ENCODE data around the gene EPS8.

Gene EPS8

DNA sequence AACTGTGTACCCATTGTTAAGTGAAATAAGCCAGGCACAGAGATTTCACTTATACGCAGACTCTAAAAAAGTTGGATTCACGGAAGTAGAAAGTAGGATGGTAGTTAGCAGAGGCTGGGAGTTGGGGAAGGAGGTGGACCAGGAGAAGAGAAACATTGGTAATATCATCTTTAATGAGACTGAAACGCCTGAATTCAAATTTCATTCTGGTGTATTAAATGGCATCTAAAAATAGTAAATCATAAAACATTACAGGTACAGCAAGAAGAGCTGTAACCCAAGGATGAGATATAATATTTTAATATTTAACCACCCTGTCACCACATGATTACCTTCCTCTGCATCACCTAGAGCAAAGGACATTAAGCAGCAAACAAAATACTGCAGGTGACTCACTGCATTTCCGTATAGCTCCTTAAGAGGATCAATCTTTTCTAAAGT lies 99.4 kb downstream of the EPS8 start:
- H3K27me3 Mint-ChIP-seq: peaks cover 5% of the 10 kb centered on the region
- DNase-seq (no peak), ATAC-seq (no peak)
- no peaks in the 10 kb centered on the region for H3K36me3 Mint-ChIP-seq (ENCODE audit: low read depth)
- no peak overlapping the region for H3K27ac Mint-ChIP-seq
- no peak overlapping the region for H3K4me3 Mint-ChIP-seq
- H3K4me1 Mint-ChIP-seq: peaks cover 2% of the 10 kb centered on the region
- H3K9me3 Mint-ChIP-seq: no peaks in the 10 kb centered on the region

- Mint-ChIP-seq H3K27me3 (peaks cover 5% of the 10 kb centered on the region), H3K4me3 (no peak overlapping the region), H3K36me3 (ENCODE audit: low read depth) (no peaks in the 10 kb centered on the region), H3K4me1 (peaks cover 2% of the 10 kb centered on the region), H3K27ac (no peak overlapping the region), H3K9me3 (no peaks in the 10 kb centered on the region)
- DNase-seq: no peak
- ATAC-seq: no peak
Observed at GRCh38 chr12:15688838-15689625, 100.2 kb downstream of the EPS8 start.

GRCh38 chr12:15688202-15688736 lies 100.9 kb downstream of the EPS8 start:
- DNase-seq (no peak), ATAC-seq (no peak)
- H3K27me3 Mint-ChIP-seq: peaks cover 5% of the 10 kb centered on the region
- H3K36me3 Mint-ChIP-seq (ENCODE audit: low read depth): no peaks in the 10 kb centered on the region
- H3K9me3 Mint-ChIP-seq: no peaks in the 10 kb centered on the region
- peaks cover 2% of the 10 kb centered on the region for H3K4me1 Mint-ChIP-seq
- H3K4me3 Mint-ChIP-seq: no peak overlapping the region
- H3K27ac Mint-ChIP-seq: no peak overlapping the region

GRCh38 chr12:15687583-15687982 lies 101.6 kb downstream of the EPS8 start:
- Mint-ChIP-seq H3K27me3 (peaks cover 5% of the 10 kb centered on the region), H3K36me3 (ENCODE audit: low read depth) (no peaks in the 10 kb centered on the region), H3K9me3 (no peaks in the 10 kb centered on the region), H3K4me1 (peaks cover 2% of the 10 kb centered on the region), H3K27ac (no peak overlapping the region), H3K4me3 (no peak overlapping the region)
- no peak for ATAC-seq
- no peak for DNase-seq

DNA sequence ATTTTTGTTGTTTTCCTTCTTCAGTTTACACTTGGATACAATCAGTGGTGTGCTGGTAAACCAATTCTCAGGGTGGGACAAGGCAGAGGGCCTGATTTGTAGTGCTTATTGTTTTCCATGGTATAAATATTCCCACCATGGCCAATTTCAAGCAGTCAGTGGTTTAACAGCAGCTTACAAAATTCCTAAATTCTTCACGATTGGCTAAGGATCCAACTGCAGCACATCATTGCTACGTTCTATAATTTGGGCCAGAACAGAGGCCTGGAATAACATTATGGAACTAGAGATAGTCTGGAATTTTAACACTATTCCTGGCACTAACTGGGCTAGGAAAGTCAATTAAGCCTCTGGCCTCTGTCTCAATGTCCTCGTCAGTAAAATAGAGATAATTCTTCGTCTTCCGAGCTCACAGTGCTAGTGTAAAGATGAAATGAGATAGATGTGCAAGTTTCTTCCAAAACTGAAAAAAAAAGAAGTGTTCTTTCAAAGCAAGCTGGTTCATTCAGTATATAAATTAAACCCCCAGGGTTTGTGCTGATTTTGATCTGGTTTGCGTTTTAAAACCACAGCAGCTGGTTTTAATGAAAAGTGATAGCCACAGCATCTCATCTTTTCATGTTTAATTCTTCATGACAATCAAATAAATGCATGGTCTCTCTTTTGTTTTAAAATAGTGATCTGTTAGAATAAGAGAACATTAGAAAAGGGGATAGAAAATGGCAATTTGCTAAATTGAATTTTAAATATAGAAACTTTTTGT lies 104.1 kb downstream of the EPS8 start:
- no peak for ATAC-seq
- Mint-ChIP-seq H3K27ac (no peak overlapping the region), H3K9me3 (no peaks in the 10 kb centered on the region), H3K27me3 (peaks cover 6% of the 10 kb centered on the region), H3K4me3 (no peak overlapping the region), H3K36me3 (ENCODE audit: low read depth) (no peaks in the 10 kb centered on the region), H3K4me1 (no peaks in the 10 kb centered on the region)
- DNase-seq: no peak

DNA sequence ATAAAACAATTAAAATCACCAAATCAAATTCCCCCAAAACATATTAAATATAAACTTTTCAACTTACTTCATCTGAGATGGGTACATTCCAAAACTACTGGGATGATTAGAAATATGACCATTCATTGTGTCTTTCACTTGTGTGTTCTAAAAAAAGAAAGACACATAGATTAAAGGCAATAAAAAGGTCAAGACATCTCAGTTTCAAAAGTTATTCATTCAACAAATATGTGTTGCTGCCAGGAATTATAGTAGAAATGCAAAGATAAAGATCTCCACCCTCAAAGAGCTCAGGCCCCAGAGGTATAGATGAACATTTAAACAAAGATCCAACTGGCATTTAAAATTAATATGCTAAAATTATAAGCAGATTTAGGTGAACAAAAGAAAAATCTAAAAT lies 106.4 kb downstream of the EPS8 start:
- H3K27ac Mint-ChIP-seq: no peak overlapping the region
- H3K9me3 Mint-ChIP-seq: no peaks in the 10 kb centered on the region
- no peaks in the 10 kb centered on the region for H3K4me1 Mint-ChIP-seq
- ATAC-seq (no peak), DNase-seq (no peak)
- no peaks in the 10 kb centered on the region for H3K36me3 Mint-ChIP-seq (ENCODE audit: low read depth)
- H3K27me3 Mint-ChIP-seq: peaks cover 3% of the 10 kb centered on the region
- H3K4me3 Mint-ChIP-seq: no peak overlapping the region

- Mint-ChIP-seq H3K36me3 (ENCODE audit: low read depth) (no peaks in the 10 kb centered on the region), H3K4me1 (no peaks in the 10 kb centered on the region), H3K9me3 (no peaks in the 10 kb centered on the region), H3K27me3 (peaks cover 1% of the 10 kb centered on the region), H3K27ac (no peak overlapping the region), H3K4me3 (no peak overlapping the region)
- DNase-seq (no peak), ATAC-seq (no peak)
Observed at GRCh38 chr12:15679151-15679550, 110.0 kb downstream of the EPS8 start.

GRCh38 chr12:15677726-15678201 lies 111.4 kb downstream of the EPS8 start:
- peaks cover 3% of the 10 kb centered on the region for H3K27me3 Mint-ChIP-seq
- no peak for ATAC-seq
- no peaks in the 10 kb centered on the region for H3K4me1 Mint-ChIP-seq
- H3K4me3 Mint-ChIP-seq: no peak overlapping the region
- H3K9me3 Mint-ChIP-seq: no peaks in the 10 kb centered on the region
- no peak for DNase-seq
- no peak overlapping the region for H3K27ac Mint-ChIP-seq
- no peaks in the 10 kb centered on the region for H3K36me3 Mint-ChIP-seq (ENCODE audit: low read depth)

DNA sequence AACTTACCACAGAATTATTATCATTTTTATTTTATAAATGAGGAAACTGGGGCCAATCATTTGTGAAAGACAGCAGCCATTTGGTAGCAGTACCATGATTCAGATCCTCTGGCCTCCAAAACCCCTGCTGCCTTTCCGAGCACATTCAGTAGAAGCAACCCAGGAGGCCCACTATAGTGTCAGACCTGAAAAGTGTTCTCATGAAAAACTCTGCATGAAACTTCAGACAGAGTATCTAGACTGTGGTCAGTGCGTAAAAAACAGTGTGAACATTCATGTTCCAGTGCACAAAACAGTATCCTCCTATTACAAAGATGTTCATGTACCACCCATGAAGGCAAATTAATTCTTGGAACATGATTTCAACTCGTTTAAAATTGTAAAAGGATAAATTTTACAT lies 112.0 kb downstream of the EPS8 start:
- H3K27ac Mint-ChIP-seq: no peak overlapping the region
- H3K4me1 Mint-ChIP-seq: no peaks in the 10 kb centered on the region
- peaks cover 3% of the 10 kb centered on the region for H3K27me3 Mint-ChIP-seq
- DNase-seq (no peak), ATAC-seq (no peak)
- H3K9me3 Mint-ChIP-seq: no peaks in the 10 kb centered on the region
- no peaks in the 10 kb centered on the region for H3K36me3 Mint-ChIP-seq (ENCODE audit: low read depth)
- H3K4me3 Mint-ChIP-seq: no peak overlapping the region

DNA sequence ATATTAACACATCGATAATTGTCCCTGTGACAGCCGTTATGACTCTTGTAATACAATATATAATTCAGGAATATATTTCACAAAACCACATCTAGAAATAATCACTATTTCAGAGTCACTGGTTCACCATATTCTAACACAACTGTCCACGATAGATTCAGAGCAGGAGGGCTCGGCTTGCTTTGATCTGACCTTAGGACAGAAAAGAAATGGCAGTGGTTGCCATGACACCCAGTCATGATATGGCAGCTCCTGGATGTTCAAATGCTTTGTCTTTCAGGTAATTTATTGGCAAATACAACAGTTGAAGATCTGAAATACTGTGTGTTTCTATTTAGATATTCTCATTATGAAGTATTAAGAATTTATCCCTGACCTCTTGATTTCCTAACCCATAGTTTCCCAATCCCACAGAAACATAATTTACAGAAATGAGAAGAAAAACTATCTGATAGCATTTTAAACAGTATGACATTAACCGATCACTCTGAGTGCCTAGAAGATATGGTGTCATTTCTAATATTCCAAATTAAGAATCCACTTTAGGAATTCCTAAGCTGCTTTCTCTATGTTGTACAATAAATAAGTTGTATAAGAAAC lies 116.4 kb downstream of the EPS8 start:
- no peak overlapping the region for H3K27ac Mint-ChIP-seq
- H3K4me1 Mint-ChIP-seq: no peaks in the 10 kb centered on the region
- peaks cover 1% of the 10 kb centered on the region for H3K27me3 Mint-ChIP-seq
- no peaks in the 10 kb centered on the region for H3K36me3 Mint-ChIP-seq (ENCODE audit: low read depth)
- ATAC-seq (no peak), DNase-seq (no peak)
- H3K9me3 Mint-ChIP-seq: no peaks in the 10 kb centered on the region
- no peak overlapping the region for H3K4me3 Mint-ChIP-seq

DNA sequence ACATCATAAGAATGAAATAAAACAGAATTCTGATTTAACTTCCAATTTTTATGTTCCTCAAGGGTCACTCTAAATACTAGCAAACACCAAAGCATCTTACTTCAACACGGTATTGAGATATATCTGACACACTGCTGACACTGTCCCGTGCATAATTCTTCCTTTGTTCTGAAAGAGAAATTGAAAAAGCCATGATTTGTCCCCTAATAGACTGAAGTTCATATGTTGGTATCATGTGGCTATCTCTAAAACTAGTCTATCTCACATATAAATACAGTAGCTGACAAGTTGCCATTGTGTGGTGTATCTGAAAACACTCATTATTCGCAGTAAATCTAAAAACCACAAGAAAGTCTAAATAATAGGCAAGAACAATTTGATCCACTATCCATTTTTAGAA lies 118.4 kb downstream of the EPS8 start:
- no peak for ATAC-seq
- no peaks in the 10 kb centered on the region for H3K36me3 Mint-ChIP-seq (ENCODE audit: low read depth)

GRCh38 chr12:15669256-15669948 lies 119.8 kb downstream of the EPS8 start:
- Mint-ChIP-seq H3K36me3 (ENCODE audit: low read depth) (no peaks in the 10 kb centered on the region), H3K27me3 (peaks cover 1% of the 10 kb centered on the region), H3K4me1 (no peaks in the 10 kb centered on the region), H3K27ac (no peak overlapping the region), H3K4me3 (no peak overlapping the region), H3K9me3 (no peaks in the 10 kb centered on the region)
- ATAC-seq: no peak
- no peak for DNase-seq

More for the DNA sequence above, 118.4 kb downstream of the EPS8 start:
- DNase-seq: no peak
- H3K4me1 Mint-ChIP-seq: no peaks in the 10 kb centered on the region
- no peak overlapping the region for H3K4me3 Mint-ChIP-seq
- no peaks in the 10 kb centered on the region for H3K9me3 Mint-ChIP-seq
- H3K27me3 Mint-ChIP-seq: peaks cover 1% of the 10 kb centered on the region
- H3K27ac Mint-ChIP-seq: no peak overlapping the region

GRCh38 chr12:15664491-15664890 lies 124.7 kb downstream of the EPS8 start:
- Mint-ChIP-seq H3K4me1 (peaks cover 2% of the 10 kb centered on the region), H3K4me3 (no peak overlapping the region), H3K27ac (no peak overlapping the region), H3K9me3 (no peaks in the 10 kb centered on the region), H3K36me3 (ENCODE audit: low read depth) (no peaks in the 10 kb centered on the region), H3K27me3 (no peaks in the 10 kb centered on the region)
- no peak for ATAC-seq
- DNase-seq: no peak

- ATAC-seq: no peak
- Mint-ChIP-seq H3K36me3 (ENCODE audit: low read depth) (no peaks in the 10 kb centered on the region), H3K27me3 (no peaks in the 10 kb centered on the region), H3K9me3 (no peaks in the 10 kb centered on the region), H3K4me1 (peaks cover 2% of the 10 kb centered on the region), H3K4me3 (no peak overlapping the region), H3K27ac (no peak overlapping the region)
- DNase-seq: no peak
Observed at GRCh38 chr12:15662983-15663659, 126.1 kb downstream of the EPS8 start.
